ENCODE measurements around the gene ZNF227. TPM values are rescaled to one million over a fixed set of nuclear protein-coding genes. Genes with fewer than 3 reads are reported as not detected.
"Not testable (repeated sequence)": the region's sequence is repeated elsewhere in the genome, so short reads cannot be mapped to it uniquely, and the experiment has no call there.

Gene ZNF227
- total and polyA plus RNA-seq, 9 of the 15 experiments (the other 6 are each of a cell fraction or from before 2014, with no cell fraction given), result 3.0 to 15.1 (median 10.0) TPM

GRCh38 chr19:44202470-44202869 is 9.9 kb upstream of the ZNF227 start (continued):
- TF ChIP-seq USF1 (CRISPR knock-in tag; IDR thresholded peaks at IDR 0.05) (no peak), HSF4 (CRISPR knock-in tag; IDR thresholded peaks at IDR 0.05; ENCODE audit: borderline replicate concordance) (no peak), BCOR (IDR thresholded peaks at IDR 0.05) (no peak), PRMT5 (CRISPR knock-in tag; IDR thresholded peaks at IDR 0.05) (no peak)

GRCh38 chr19:44202974-44203373 is 9.4 kb upstream of the ZNF227 start:
- no peak for DNase-seq (ENCODE audit: extremely low read depth in 1 of 4, low spot score in 3 of 4)
- Histone ChIP-seq H3K9me3 (replicated peaks; ENCODE audit: control insufficient read depth, insufficient read depth, low read depth, low read length) (peaks cover 9% of the 10 kb centered on the region; the same call in 1 of the 2 replicates), H3K9me1 (ENCODE audit: control insufficient read depth, insufficient read depth, low read length) (no peaks in the 10 kb centered on the region), H3K4me1 (replicated peaks in 1 of 2; ENCODE audit: control insufficient read depth in 2 of 2, insufficient read depth in 2 of 2, low read length in 2 of 2) (no peaks in the 10 kb centered on the region), H3K36me3 (ENCODE audit: control insufficient read depth, insufficient read depth, low read length) (no peaks in the 10 kb centered on the region), H3K27me3 (ENCODE audit: control insufficient read depth in 2 of 2, insufficient read depth in 2 of 2, low read length in 2 of 2) (no peaks in the 10 kb centered on the region), H3K9ac (ENCODE audit: insufficient read depth in 1 of 2, low read depth in 2 of 2, low read length in 2 of 2) (no peak overlapping the region), H3K4me3 (no peak overlapping the region), H2AFZ (ENCODE audit: low read depth, low read length) (no peak overlapping the region), H4K20me1 (replicated peaks; ENCODE audit: control insufficient read depth, insufficient read depth, low read length) (no peaks in the 10 kb centered on the region), H3K27ac (ENCODE audit: extremely low read depth, low read depth, low read length) (no peak overlapping the region), H3K79me2 (ENCODE audit: control insufficient read depth, insufficient read depth, low read length) (no peaks in the 10 kb centered on the region), H3K4me2 (ENCODE audit: insufficient read depth, low read length) (no peak overlapping the region)
- ChIA-PET CTCF (ENCODE audit: low intra/inter-chr PET ratio) (no interaction called here), POLR2A (no interaction called here)
- no CpG with 5 or more reads among the region's 2 CpGs for WGBS (ENCODE audit: insufficient coverage, low coverage, missing lambda C conversion rate)
- BruUV-seq (replicated peaks), result no TSS peak
- intact Hi-C loops (cut with micrococcal nuclease) (no loop called here), in situ Hi-C loops (cut with MboI) (no loop called here)
- TF ChIP-seq ARNT (IDR thresholded peaks at IDR 0.05), result no peak
- no peak for TF ChIP-seq PURB (CRISPR knock-in tag; IDR thresholded peaks at IDR 0.05; ENCODE audit: low read depth)
- no peak for TF ChIP-seq ARID2 (IDR thresholded peaks at IDR 0.05)
- TF ChIP-seq CBX2 (IDR thresholded peaks at IDR 0.05; ENCODE audit: insufficient read depth, low read length, poor library complexity, severe bottlenecking), result no peak
- no peak for TF ChIP-seq SLC30A9 (CRISPR knock-in tag; IDR thresholded peaks at IDR 0.05)
- TF ChIP-seq ZNF23 (CRISPR knock-in tag; IDR thresholded peaks at IDR 0.05), result no peak
- no peak for TF ChIP-seq CREB5 (CRISPR knock-in tag; IDR thresholded peaks at IDR 0.05)
- TF ChIP-seq TFAP4 (CRISPR knock-in tag; IDR thresholded peaks at IDR 0.05; ENCODE audit: borderline replicate concordance), result no peak
- TF ChIP-seq C11orf30 (IDR thresholded peaks at IDR 0.05; ENCODE audit: low read depth), result no peak
- no peak for TF ChIP-seq NFATC3 (IDR thresholded peaks at IDR 0.05)
- ATAC-seq, result no peak
- FAIRE-seq, result no peak

- H3K79me2 ChIP-seq (ENCODE audit: control insufficient read depth, insufficient read depth, low read length); H3K27ac ChIP-seq (ENCODE audit: extremely low read depth, low read depth, low read length); H4K20me1 ChIP-seq (replicated peaks; ENCODE audit: control insufficient read depth, insufficient read depth, low read length); H3K4me1 ChIP-seq (replicated peaks in 1 of 2; ENCODE audit: control insufficient read depth in 2 of 2, insufficient read depth in 2 of 2, low read length in 2 of 2); H3K27me3 ChIP-seq (ENCODE audit: control insufficient read depth in 2 of 2, insufficient read depth in 2 of 2, low read length in 2 of 2); intact Hi-C loops (cut with micrococcal nuclease); BruUV-seq (replicated peaks); FAIRE-seq; POLR2A ChIA-PET; H3K36me3 ChIP-seq (ENCODE audit: control insufficient read depth, insufficient read depth, low read length); H3K9me3 ChIP-seq (replicated peaks; ENCODE audit: control insufficient read depth, insufficient read depth, low read depth, low read length); H3K9ac ChIP-seq (ENCODE audit: insufficient read depth in 1 of 2, low read depth in 2 of 2, low read length in 2 of 2); in situ Hi-C loops (cut with MboI); DNase-seq (ENCODE audit: extremely low read depth in 1 of 4, low spot score in 3 of 4); H3K4me2 ChIP-seq (ENCODE audit: insufficient read depth, low read length); H2AFZ ChIP-seq (ENCODE audit: low read depth, low read length); ATAC-seq; CTCF ChIA-PET (ENCODE audit: low intra/inter-chr PET ratio); H3K4me3 ChIP-seq; H3K9me1 ChIP-seq (ENCODE audit: control insufficient read depth, insufficient read depth, low read length): not testable (repeated sequence)
- 6% methylated on average over 3 of the region's 31 CpGs for WGBS (ENCODE audit: insufficient coverage, low coverage, missing lambda C conversion rate)
Observed at GRCh38 chr19:44203877-44204276, 8.5 kb upstream of the ZNF227 start.
